IPS-20b (cell line): ENCODE measurements around the gene FOXL3.
"Not testable (repeated sequence)": the region's sequence is repeated elsewhere in the genome, so short reads cannot be mapped to it uniquely, and the experiment has no call there.

Experiments
- H3K27ac ChIP-seq: one replicate; pipeline ENCODE4 v1.5.1; 2013; ENCODE audit warnings: low read length
- H3K27me3 ChIP-seq: 2 replicates; pipeline ENCODE4 v1.6.1; 2013; ENCODE audit warnings: mild to moderate bottlenecking, low read length, inconsistent platforms; ENCODE audit not compliant: insufficient read depth
- H3K36me3 ChIP-seq: 2 replicates; pipeline ENCODE4 v1.6.1; 2013; ENCODE audit warnings: low read depth, mild to moderate bottlenecking, inconsistent platforms, low read length, moderate library complexity; ENCODE audit not compliant: insufficient read depth
- H3K4me1 ChIP-seq: 2 replicates; pipeline ENCODE4 v1.6.1; 2013; ENCODE audit warnings: mild to moderate bottlenecking, control low read depth, inconsistent platforms, low read length, moderate library complexity; ENCODE audit not compliant: insufficient read depth
- H3K4me3 ChIP-seq: 2 replicates; pipeline ENCODE4 v1.5.1; 2013; ENCODE audit warnings: mild to moderate bottlenecking, low read length, inconsistent platforms
- H3K9ac ChIP-seq: 2 replicates; pipeline ENCODE4 v1.6.1; 2013; ENCODE audit warnings: low read depth, mild to moderate bottlenecking, inconsistent platforms, low read length, moderate library complexity
- H3K9me3 ChIP-seq: 2 replicates; pipeline ENCODE4 v1.6.1; 2013; ENCODE audit warnings: mild to moderate bottlenecking, low read depth, low read length, inconsistent platforms; ENCODE audit not compliant: insufficient read depth

FOXL3 gene

GRCh38 chr7:296373-296945, 6.5 kb downstream of the FOXL3 start:
- Histone ChIP-seq H3K36me3 (no peaks in the 10 kb centered on the region), H3K9ac (no peak overlapping the region), H3K4me3 (no peak overlapping the region), H3K4me1 (no peaks in the 10 kb centered on the region), H3K27me3 (peaks cover 20% of the 10 kb centered on the region; the same call in 1 of the 2 replicates), H3K9me3 (no peaks in the 10 kb centered on the region; the same call in 1 of the 2 replicates), H3K27ac (no peak overlapping the region)

- H3K27ac ChIP-seq, H3K9ac ChIP-seq, H3K4me3 ChIP-seq, H3K9me3 ChIP-seq, H3K36me3 ChIP-seq, H3K4me1 ChIP-seq: not testable (repeated sequence)
- peaks cover 13% of the 10 kb centered on the region; the same call in 1 of the 2 replicates for H3K27me3 ChIP-seq
Observed at GRCh38 chr7:297141-297540, 7.2 kb downstream of the FOXL3 start.

GRCh38 chr7:297611-298374, 7.8 kb downstream of the FOXL3 start:
- no peak overlapping the region for H3K9ac ChIP-seq
- H3K36me3 ChIP-seq: no peaks in the 10 kb centered on the region
- H3K27me3 ChIP-seq: peaks cover 6% of the 10 kb centered on the region; the same call in 1 of the 2 replicates
- no peak overlapping the region for H3K27ac ChIP-seq
- no peak overlapping the region for H3K4me3 ChIP-seq
- no peaks in the 10 kb centered on the region for H3K4me1 ChIP-seq
- H3K9me3 ChIP-seq: no peaks in the 10 kb centered on the region; the same call in 1 of the 2 replicates

GRCh38 chr7:298375-298702, 8.4 kb downstream of the FOXL3 start:
- H3K9me3 ChIP-seq: no peaks in the 10 kb centered on the region; the same call in 1 of the 2 replicates
- H3K4me1 ChIP-seq: no peaks in the 10 kb centered on the region
- H3K36me3 ChIP-seq: no peaks in the 10 kb centered on the region
- H3K27ac ChIP-seq: no peak overlapping the region
- H3K4me3 ChIP-seq: no peak overlapping the region
- H3K9ac ChIP-seq: no peak overlapping the region
- H3K27me3 ChIP-seq: peaks cover under 1% of the 10 kb centered on the region; the same call in 1 of the 2 replicates

- Histone ChIP-seq H3K27ac (no peak overlapping the region), H3K4me1 (no peaks in the 10 kb centered on the region), H3K9me3 (no peaks in the 10 kb centered on the region; the same call in 1 of the 2 replicates), H3K27me3 (no peaks in the 10 kb centered on the region; the same call in 1 of the 2 replicates), H3K9ac (no peak overlapping the region), H3K36me3 (no peaks in the 10 kb centered on the region), H3K4me3 (no peak overlapping the region)
Observed at GRCh38 chr7:298743-299142, 8.8 kb downstream of the FOXL3 start.

- no peaks in the 10 kb centered on the region; the same call in 1 of the 2 replicates for H3K27me3 ChIP-seq
- no peaks in the 10 kb centered on the region; the same call in 1 of the 2 replicates for H3K9me3 ChIP-seq
- no peak overlapping the region for H3K27ac ChIP-seq
- no peaks in the 10 kb centered on the region for H3K36me3 ChIP-seq
- H3K9ac ChIP-seq: no peak overlapping the region
- H3K4me1 ChIP-seq: no peaks in the 10 kb centered on the region
- H3K4me3 ChIP-seq: no peak overlapping the region
Observed at GRCh38 chr7:299169-299568, 9.2 kb downstream of the FOXL3 start.

GRCh38 chr7:299628-300027, 9.7 kb downstream of the FOXL3 start:
- H3K9me3 ChIP-seq: no peaks in the 10 kb centered on the region; the same call in 1 of the 2 replicates
- no peak overlapping the region for H3K27ac ChIP-seq
- H3K4me3 ChIP-seq: no peak overlapping the region
- no peaks in the 10 kb centered on the region for H3K36me3 ChIP-seq
- no peak overlapping the region for H3K9ac ChIP-seq
- H3K27me3 ChIP-seq: no peaks in the 10 kb centered on the region; the same call in 1 of the 2 replicates
- H3K4me1 ChIP-seq: no peaks in the 10 kb centered on the region

- Histone ChIP-seq H3K27me3 (no peaks in the 10 kb centered on the region), H3K4me1 (no peaks in the 10 kb centered on the region), H3K27ac (no peak overlapping the region), H3K9me3 (no peaks in the 10 kb centered on the region; the same call in 1 of the 2 replicates), H3K4me3 (no peak overlapping the region), H3K9ac (no peak overlapping the region), H3K36me3 (no peaks in the 10 kb centered on the region)
Observed at GRCh38 chr7:300048-300447, 10.1 kb downstream of the FOXL3 start.

- no peaks in the 10 kb centered on the region; the same call in 1 of the 2 replicates for H3K9me3 ChIP-seq
- no peak overlapping the region for H3K4me3 ChIP-seq
- H3K9ac ChIP-seq: no peak overlapping the region
- H3K4me1 ChIP-seq: no peaks in the 10 kb centered on the region
- H3K27me3 ChIP-seq: no peaks in the 10 kb centered on the region
- no peaks in the 10 kb centered on the region for H3K36me3 ChIP-seq
- H3K27ac ChIP-seq: no peak overlapping the region
Observed at GRCh38 chr7:300546-301290, 10.7 kb downstream of the FOXL3 start.

GRCh38 chr7:301291-302053, 11.5 kb downstream of the FOXL3 start:
- H3K4me1 ChIP-seq: no peaks in the 10 kb centered on the region
- H3K27me3 ChIP-seq: no peaks in the 10 kb centered on the region
- H3K27ac ChIP-seq: no peak overlapping the region
- H3K9me3 ChIP-seq: no peaks in the 10 kb centered on the region; the same call in 1 of the 2 replicates
- no peaks in the 10 kb centered on the region for H3K36me3 ChIP-seq
- H3K4me3 ChIP-seq: no peak overlapping the region
- no peak overlapping the region for H3K9ac ChIP-seq
